ENCODE data around the gene DCXR. TPM values are rescaled to one million over a fixed set of nuclear protein-coding genes. Genes with fewer than 3 reads are reported as not detected.

DCXR gene
- total RNA-seq, 1 experiment from 2014 or later = 111 TPM

- H3K9me3 Mint-ChIP-seq (ENCODE audit: unreplicated experiment) = no peaks in the 10 kb centered on the region
- H3K27ac Mint-ChIP-seq (ENCODE audit: low read depth, unreplicated experiment) = no peak overlapping the region
- no peaks in the 10 kb centered on the region for H3K4me1 Mint-ChIP-seq (ENCODE audit: insufficient read depth, unreplicated experiment)
- no peak overlapping the region for H3K4me3 Mint-ChIP-seq (ENCODE audit: unreplicated experiment)
- ChIA-PET CTCF (interaction anchor here (0.6 to 1.3 kb wide), 3 partner anchors 23 to 55 kb away, joined by 4 read pairs; no protein-coding TSS in a partner anchor), POLR2A (no interaction called here)
- no peaks in the 10 kb centered on the region for H3K27me3 Mint-ChIP-seq (ENCODE audit: insufficient read depth, unreplicated experiment)
- no TSS peak for BruUV-seq (replicated peaks)
- peaks cover 11% of the 10 kb centered on the region for H3K36me3 Mint-ChIP-seq (ENCODE audit: insufficient read depth, unreplicated experiment)
- intact Hi-C loops (cut with micrococcal nuclease) = no loop called here
- no peak for DNase-seq (ENCODE audit: unreplicated experiment)
- TF ChIP-seq CTCF (IDR thresholded peaks at IDR 0.05; ENCODE audit: unreplicated experiment) = no peak
These were observed 23.6 kb downstream of the DCXR start for GRCh38 chr17:82013772-82014321.

- Mint-ChIP-seq H3K27me3 (ENCODE audit: insufficient read depth, unreplicated experiment) (no peaks in the 10 kb centered on the region), H3K9me3 (ENCODE audit: unreplicated experiment) (no peaks in the 10 kb centered on the region), H3K36me3 (ENCODE audit: insufficient read depth, unreplicated experiment) (peaks cover 12% of the 10 kb centered on the region), H3K4me3 (ENCODE audit: unreplicated experiment) (no peak overlapping the region), H3K4me1 (ENCODE audit: insufficient read depth, unreplicated experiment) (no peaks in the 10 kb centered on the region), H3K27ac (ENCODE audit: low read depth, unreplicated experiment) (no peak overlapping the region)
- ChIA-PET CTCF (interaction anchor here (0.9 kb wide), 1 partner anchor 23 kb away, joined by 4 read pairs; no protein-coding TSS in a partner anchor), POLR2A (no interaction called here)
- DNase-seq (ENCODE audit: unreplicated experiment) = no peak
- no peak for TF ChIP-seq CTCF (IDR thresholded peaks at IDR 0.05; ENCODE audit: unreplicated experiment)
- BruUV-seq (replicated peaks) = no TSS peak
- intact Hi-C loops (cut with micrococcal nuclease) = no loop called here
These were observed 24.2 kb downstream of the DCXR start for GRCh38 chr17:82013341-82013740.

- BruUV-seq (replicated peaks) = no TSS peak
- intact Hi-C loops (cut with micrococcal nuclease) = no loop called here
- no peak for TF ChIP-seq CTCF (IDR thresholded peaks at IDR 0.05; ENCODE audit: unreplicated experiment)
- POLR2A ChIA-PET = no interaction called here
- CTCF ChIA-PET = interaction anchor here (0.9 kb wide), 1 partner anchor 24 kb away, joined by 4 read pairs; no protein-coding TSS in a partner anchor
- no peak for DNase-seq (ENCODE audit: unreplicated experiment)
- Mint-ChIP-seq H3K36me3 (ENCODE audit: insufficient read depth, unreplicated experiment) (peaks cover 18% of the 10 kb centered on the region), H3K27me3 (ENCODE audit: insufficient read depth, unreplicated experiment) (no peaks in the 10 kb centered on the region), H3K9me3 (ENCODE audit: unreplicated experiment) (no peaks in the 10 kb centered on the region), H3K4me1 (ENCODE audit: insufficient read depth, unreplicated experiment) (peaks cover 4% of the 10 kb centered on the region), H3K27ac (ENCODE audit: low read depth, unreplicated experiment) (no peak overlapping the region), H3K4me3 (ENCODE audit: unreplicated experiment) (no peak overlapping the region)
These were observed 24.7 kb downstream of the DCXR start for GRCh38 chr17:82012640-82013295.

DNA sequence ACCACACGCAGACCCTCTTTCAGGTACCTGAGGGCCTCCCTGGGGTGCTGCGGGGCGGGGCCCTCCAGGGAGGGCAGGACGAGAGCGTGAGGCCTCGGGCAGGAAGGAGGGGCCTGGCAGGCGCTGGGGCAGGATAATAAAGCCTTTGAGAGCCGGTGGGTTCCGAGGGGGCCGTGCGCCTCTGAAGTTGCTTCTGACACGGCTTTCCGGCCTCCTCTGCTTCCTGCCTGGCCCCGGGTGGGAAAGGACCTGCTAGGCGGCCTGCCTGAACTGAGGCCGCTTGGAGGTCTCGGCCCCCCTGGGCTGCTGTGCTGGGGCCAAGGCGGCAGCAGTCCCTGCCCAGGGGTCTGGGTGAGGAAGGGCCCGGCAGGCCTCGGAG lies 25.2 kb downstream of the DCXR start:
- H3K27me3 Mint-ChIP-seq (ENCODE audit: insufficient read depth, unreplicated experiment) = no peaks in the 10 kb centered on the region
- BruUV-seq (replicated peaks) = no TSS peak
- intact Hi-C loops (cut with micrococcal nuclease) = no loop called here
- DNase-seq (ENCODE audit: unreplicated experiment) = no peak
- CTCF ChIA-PET = interaction anchor here (2.3 kb wide), 1 partner anchor 53 kb away, joined by 8 read pairs; no protein-coding TSS in a partner anchor
- POLR2A ChIA-PET = no interaction called here
- no peak overlapping the region for H3K27ac Mint-ChIP-seq (ENCODE audit: low read depth, unreplicated experiment)
- peaks cover 4% of the 10 kb centered on the region for H3K4me1 Mint-ChIP-seq (ENCODE audit: insufficient read depth, unreplicated experiment)
- no peak for TF ChIP-seq CTCF (IDR thresholded peaks at IDR 0.05; ENCODE audit: unreplicated experiment)
- peaks cover 18% of the 10 kb centered on the region for H3K36me3 Mint-ChIP-seq (ENCODE audit: insufficient read depth, unreplicated experiment)
- H3K9me3 Mint-ChIP-seq (ENCODE audit: unreplicated experiment) = no peaks in the 10 kb centered on the region
- H3K4me3 Mint-ChIP-seq (ENCODE audit: unreplicated experiment) = no peak overlapping the region
